Measurements from ENCODE around the gene SETD5. TPM values are rescaled to one million over a fixed set of nuclear protein-coding genes. Genes with fewer than 3 reads are reported as not detected.
A peak's percentile ranks its signal among the peaks of the same experiment; 100 is the strongest.

SETD5 gene
- total and polyA plus RNA-seq, 2 of the 4 experiments (the other 2 are of a cell fraction) = 42.7 to 62.9 TPM

DNA sequence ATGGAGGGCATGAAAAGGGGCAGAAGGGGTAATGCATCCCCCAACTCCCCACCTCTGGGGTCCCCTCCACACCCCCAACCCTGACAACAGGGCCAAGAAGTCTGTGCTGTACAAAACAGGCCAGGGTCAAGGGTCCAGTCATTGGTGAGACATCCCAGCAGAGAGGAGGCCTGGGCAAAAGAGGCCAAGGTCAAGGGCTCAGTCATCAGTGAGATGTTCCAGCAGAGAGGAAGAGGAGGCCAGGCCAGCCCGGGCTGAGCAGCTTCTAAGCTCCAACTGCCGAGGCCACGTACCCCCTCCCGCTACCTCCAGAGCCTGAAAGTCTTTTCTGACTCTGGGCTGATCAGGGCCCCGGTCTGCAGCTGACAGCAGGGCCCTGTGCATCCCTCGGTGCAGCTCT, 103.8 kb downstream of the SETD5 start:
- ChIA-PET CTCF (interaction anchor here (0.6 to 1.0 kb wide), 2 partner anchors 9 to 11 kb away, joined by 3 read pairs; no protein-coding TSS in a partner anchor), POLR2A (ENCODE audit: unreplicated experiment) (no interaction called here)
- no CpG with 5 or more reads among the region's 6 CpGs for WGBS, 2 experiments (ENCODE audit: extremely low coverage in 2 of 2, insufficient read length in 1 of 2)
- Histone ChIP-seq H3K4me2 (ENCODE audit: low read depth, low read length) (no peak overlapping the region), H3K18ac (ENCODE audit: low read depth, low read length) (no peak overlapping the region), H4K8ac (ENCODE audit: low read depth in 2 of 2, low read length in 2 of 2) (no peak overlapping the region), H2AFZ (replicated peaks; ENCODE audit: low read length, poor library complexity) (peak overlapping the region; percentile 43), H2AK9ac (replicated peaks; ENCODE audit: low read depth, low read length, poor library complexity) (no peak overlapping the region), H4K5ac (ENCODE audit: low read depth, low read length) (no peak overlapping the region), H3K4me3 (ENCODE audit: insufficient read depth, low read depth, low read length) (no peak overlapping the region), H3K9me3 (ENCODE audit: control insufficient read depth, insufficient read depth, low read length) (no peaks in the 10 kb centered on the region), H2AK5ac (ENCODE audit: low read depth, low read length) (no peak overlapping the region), H2BK120ac (ENCODE audit: low read depth, low read length) (no peak overlapping the region), H2BK5ac (ENCODE audit: low read depth, low read length, poor library complexity, severe bottlenecking) (no peak overlapping the region), H3K9ac (ENCODE audit: low read depth, low read length) (no peak overlapping the region), H4K20me1 (ENCODE audit: insufficient read depth, low read length) (peaks cover 3% of the 10 kb centered on the region; the same call in 1 of the 2 replicates), H3K27me3 (ENCODE audit: control insufficient read depth, insufficient read depth, low read length) (peaks cover 3% of the 10 kb centered on the region; the same call in 1 of the 2 replicates), H2BK20ac (ENCODE audit: low read depth, low read length) (no peak overlapping the region), H4K91ac (ENCODE audit: insufficient read depth, low read depth, low read length) (no peak overlapping the region), H3K4ac (ENCODE audit: low read depth, low read length) (no peak overlapping the region), H3K36me3 (ENCODE audit: control insufficient read depth, insufficient read depth, low read length) (no peaks in the 10 kb centered on the region), H3K56ac (ENCODE audit: extremely low read depth, insufficient read depth, low read length) (no peak overlapping the region), H3K4me1 (ENCODE audit: control insufficient read depth, insufficient read depth, low read length) (peaks cover 5% of the 10 kb centered on the region), H3K9me1 (ENCODE audit: insufficient read depth, low read length) (peaks cover 3% of the 10 kb centered on the region; the same call in 1 of the 2 replicates), H2BK15ac (ENCODE audit: low read depth, low read length) (no peak overlapping the region), H3K23ac (ENCODE audit: low read depth, low read length) (no peak overlapping the region), H3K27ac (ENCODE audit: insufficient read depth, low read length) (no peak overlapping the region), H3K79me1 (ENCODE audit: low read depth in 1 of 2, low read length in 2 of 2) (no peaks in the 10 kb centered on the region), H3K14ac (replicated peaks; ENCODE audit: low read depth, low read length) (no peak overlapping the region)
- BruUV-seq (replicated peaks) = no TSS peak
- no peak for TF ChIP-seq MAZ (IDR thresholded peaks at IDR 0.05; ENCODE audit: borderline replicate concordance, low read depth, low read length)
- TF ChIP-seq FOS (IDR thresholded peaks at IDR 0.05; ENCODE audit: low read depth, low read length) = no peak
- TF ChIP-seq, protein P1, sequence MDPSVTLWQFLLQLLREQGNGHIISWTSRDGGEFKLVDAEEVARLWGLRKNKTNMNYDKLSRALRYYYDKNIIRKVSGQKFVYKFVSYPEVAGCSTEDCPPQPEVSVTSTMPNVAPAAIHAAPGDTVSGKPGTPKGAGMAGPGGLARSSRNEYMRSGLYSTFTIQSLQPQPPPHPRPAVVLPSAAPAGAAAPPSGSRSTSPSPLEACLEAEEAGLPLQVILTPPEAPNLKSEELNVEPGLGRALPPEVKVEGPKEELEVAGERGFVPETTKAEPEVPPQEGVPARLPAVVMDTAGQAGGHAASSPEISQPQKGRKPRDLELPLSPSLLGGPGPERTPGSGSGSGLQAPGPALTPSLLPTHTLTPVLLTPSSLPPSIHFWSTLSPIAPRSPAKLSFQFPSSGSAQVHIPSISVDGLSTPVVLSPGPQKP (IDR thresholded peaks at IDR 0.05; ENCODE audit: borderline replicate concordance, low read depth, low read length) = no peak
- TF ChIP-seq MXI1 (IDR thresholded peaks at IDR 0.05; ENCODE audit: borderline replicate concordance, low read depth, low read length) = no peak
- no peak for TF ChIP-seq MAFK (IDR thresholded peaks at IDR 0.05; ENCODE audit: low read depth, low read length)
- TF ChIP-seq CEBPB (IDR thresholded peaks at IDR 0.05; ENCODE audit: low read depth, low read length) = no peak
- no peak for TF ChIP-seq CTCF (conservative IDR thresholded peaks at IDR 0.05; ENCODE audit: low read depth, low read length)
- TF ChIP-seq RFX5 (IDR thresholded peaks at IDR 0.05; ENCODE audit: low read depth, low read length) = no peak
- TF ChIP-seq SMC3 (IDR thresholded peaks at IDR 0.05; ENCODE audit: low read depth, low read length) = no peak
- no peak for TF ChIP-seq NFE2L2 (IDR thresholded peaks at IDR 0.05; ENCODE audit: low read depth, low read length)
- intact Hi-C loops (cut with micrococcal nuclease) (no loop called here), in situ Hi-C loops (cut with MboI; ENCODE audit: low sequenced_read_pairs) (no loop called here), dilution Hi-C loops (cut with HindIII; ENCODE audit: low sequenced_read_pairs, unreplicated experiment) (no loop called here)
- DNase-seq (no peak), ATAC-seq (ENCODE audit: low read depth) (no peak)

Data from IMR-90 (cell line).